K562 (cell line): ENCODE measurements around the gene BEST1. TPM values are rescaled to one million over a fixed set of nuclear protein-coding genes. Genes with fewer than 3 reads are reported as not detected.

Source experiments
- CEBPZ ChIP-seq: fragments of 150-350 bp; IDR thresholded peaks from 2 replicates; pipeline ENCODE4 v1.6.1; 2014; ENCODE audit warnings: low read depth, mild to moderate bottlenecking, low read length, borderline replicate concordance
- CREB1 ChIP-seq, 2 experiments: sonication (generic) in 1 of 2; formaldehyde crosslinking in 1 of 2; IDR thresholded peaks; 2 replicates each; pipeline versions ENCODE4 v1.6.1 to v1.8.0; 2012 to 2022; ENCODE audit warnings: inconsistent platforms in 1 of 2, mild to moderate bottlenecking in 1 of 2, missing genetic modification reagents in 1 of 2, moderate library complexity in 1 of 2
- CREM ChIP-seq: IDR thresholded peaks from 2 replicates; pipeline ENCODE4 v1.6.1; 2014; ENCODE audit warnings: antibody characterized with exemption, low read depth
- EGR1 ChIP-seq: fragments of 450-650 bp; conservative IDR thresholded peaks from 2 replicates; pipeline ENCODE4 v1.6.1; 2017; ENCODE audit warnings: mild to moderate bottlenecking
- GATAD2A ChIP-seq: fragments of 450-650 bp; IDR thresholded peaks from 2 replicates; pipeline ENCODE4 v1.6.1; 2017
- GTF2F1 ChIP-seq: IDR thresholded peaks from 2 replicates; pipeline ENCODE4 v1.6.1; 2011; ENCODE audit warnings: low read depth, low read length, improper control_type of control experiment
- HMG20A ChIP-seq: fragments of 450-650 bp; formaldehyde crosslinking; conservative IDR thresholded peaks from 2 replicates; pipeline ENCODE4 v1.4.0; 2020; ENCODE audit warnings: mild to moderate bottlenecking, mixed read lengths
- ID3 ChIP-seq, 2 experiments: fragments of 250-450 bp in 1 of 2; fragments of 450-650 bp in 1 of 2; sonication (Bioruptor Pico) in 1 of 2; IDR thresholded peaks; 2 replicates each; pipeline versions ENCODE4 v1.6.1 to v1.8.0; 2016 to 2021; ENCODE audit warnings: mild to moderate bottlenecking in 2 of 2, moderate library complexity in 2 of 2, missing compliant biosample characterization in 1 of 2, missing genetic modification characterization in 1 of 2
- NFIX ChIP-seq: fragments of 250-450 bp; sonication (Bioruptor Pico); IDR thresholded peaks from 2 replicates; pipeline ENCODE4 v1.4.0; 2020; ENCODE audit warnings: low read depth, mild to moderate bottlenecking, moderate library complexity
- SAP30 ChIP-seq: fragments of 200-600 bp; sonication (generic); IDR thresholded peaks from 2 replicates; pipeline ENCODE4 v1.6.1; 2012; ENCODE audit warnings: borderline replicate concordance, low read depth, mild to moderate bottlenecking, moderate library complexity, low read length, control low read depth, inconsistent platforms; ENCODE audit not compliant: insufficient read depth, poor library complexity, severe bottlenecking
- TGIF2 ChIP-seq: sonication (generic); formaldehyde crosslinking; IDR thresholded peaks from 2 replicates; pipeline ENCODE4 v1.8.1; 2022; ENCODE audit warnings: mild to moderate bottlenecking, missing genetic modification reagents, moderate library complexity
- ZBTB40 ChIP-seq, 2 experiments: fragments of 450-650 bp in 1 of 2; sonication (generic) in 1 of 2; formaldehyde crosslinking in 1 of 2; IDR thresholded peaks; 2 replicates each; pipeline versions ENCODE4 v1.7.1 to v1.9.0; 2016 to 2022; ENCODE audit warnings: inconsistent platforms in 1 of 2, mild to moderate bottlenecking in 1 of 2, missing genetic modification reagents in 1 of 2
- polyA plus RNA-seq, 8 experiments: library from polyadenylated mRNA; depleted of rRNA in 4 of 8; stranded (reverse) in 5 of 8; unstranded in 3 of 8; fragments of >200 nt; fragmentation: Nextera tagmentation in 2 of 8; fragmentation: Illumina TruSeq in 1 of 8; extraction: Ambion mirVana in 2 of 8; extraction: Trizol in 1 of 8; gene quantifications; 2 replicates each; pipeline versions ENCODE4 v1.2.1 to v1.2.3, GENCODE V29; 2011 to 2014; ENCODE audit warnings: inconsistent platforms in 1 of 8, missing spikeins in 1 of 8
- total RNA-seq, 7 experiments: library from RNA; depleted of rRNA in 6 of 7; stranded (reverse); fragments of >200 nt in 6 of 7; fragmentation: Illumina TruSeq in 2 of 7; extraction: Trizol in 2 of 7; gene quantifications; 2 replicates each; pipeline versions ENCODE4 v1.2.1 to v1.2.3, GENCODE V29; 2011 to 2021; ENCODE audit warnings: low replicate concordance in 1 of 7

The BEST1 gene
- total and polyA plus RNA-seq, 9 of the 15 experiments (the other 6 are each of a cell fraction or from before 2014, with no cell fraction given): 0.07 to 1.3 (median 0.40) TPM

GRCh38 chr11:61917334-61918109, 32.6 kb upstream of the BEST1 start, which contains the start of gene RAB3IL1 (continued):
- TF ChIP-seq CEBPZ (no peak), ZBTB40 (IDR thresholded peaks at IDR 0.05) (peak; percentile 44; the same call in 1 of the 2 replicates), ZBTB40 (CRISPR knock-in tag; IDR thresholded peaks at IDR 0.05) (no peak), CREM (no peak), SAP30 (peak; percentile 91), ID3 (CRISPR knock-in tag; IDR thresholded peaks at IDR 0.05) (no peak), ID3 (tag; IDR thresholded peaks at IDR 0.05) (peak; percentile 68; the same call in 1 of the 2 replicates), HMG20A (CRISPR knock-in tag) (no peak), CREB1 (IDR thresholded peaks at IDR 0.05) (no peak), CREB1 (CRISPR knock-in tag; IDR thresholded peaks at IDR 0.05) (peak; percentile 15; the same call in 1 of the 2 replicates), EGR1 (peak; percentile 19; the same call in 1 of the 2 replicates), GTF2F1 (no peak), NFIX (CRISPR knock-in tag) (no peak), TGIF2 (no peak), GATAD2A (no peak)
